ENCODE data around the gene ITSN1. TPM values are rescaled to one million over a fixed set of nuclear protein-coding genes. Genes with fewer than 3 reads are reported as not detected.

The ITSN1 gene
- total RNA-seq, 2 donors from 2014 or later, result 50.9 to 78.6 TPM

DNA sequence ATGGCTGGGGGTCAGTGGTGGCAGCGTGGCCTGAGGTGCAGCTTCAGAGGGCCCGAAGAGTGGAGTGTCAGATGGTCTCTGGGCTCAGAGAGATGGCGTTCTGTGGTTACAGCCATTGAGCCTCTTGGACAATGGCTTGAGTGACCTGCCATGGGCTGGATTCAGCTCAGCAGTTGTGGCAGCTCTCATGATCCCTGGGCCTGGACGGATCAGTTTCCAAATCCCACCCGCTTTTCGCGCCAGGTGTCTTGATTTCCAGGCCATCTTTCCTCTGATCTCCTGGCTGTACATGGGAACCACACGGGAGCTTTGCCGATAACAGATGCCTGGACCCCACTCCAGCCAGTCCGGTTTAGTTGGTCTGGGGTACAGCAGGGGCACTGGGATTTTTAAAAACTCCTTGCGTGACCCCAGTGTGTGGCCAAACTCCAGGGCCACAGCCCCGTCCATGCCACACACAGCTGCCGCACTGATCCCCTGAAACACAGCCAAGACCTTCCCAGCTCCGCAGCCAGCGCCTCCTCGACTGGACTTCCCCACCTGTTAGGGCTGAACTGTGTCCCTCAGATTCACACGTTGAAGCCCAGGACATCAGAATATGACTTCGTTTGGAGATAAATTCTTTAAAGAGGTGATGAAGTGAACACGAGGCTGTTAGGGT is 205.4 kb downstream of the ITSN1 start:
- no peak for TF ChIP-seq CTCF (IDR thresholded peaks at IDR 0.05)
- no peaks in the 10 kb centered on the region for H3K27me3 ChIP-seq (replicated peaks; ENCODE audit: insufficient read depth)
- ATAC-seq (ENCODE audit: insufficient number of reproducible peaks, low FRiP score, low read depth) (no peak), DNase-seq (ENCODE audit: low spot score) (no peak)
- peaks cover 0 to 9% of the 10 kb centered on the region in 2 donors for H3K4me1 ChIP-seq (ENCODE audit: control insufficient read depth in 1 of 2, low read depth in 2 of 2)
- H3K9me3 ChIP-seq, result no peaks in the 10 kb centered on the region
- no peak overlapping the region for H3K27ac ChIP-seq
- no peaks in the 10 kb centered on the region for H3K36me3 ChIP-seq
- no peak overlapping the region for H3K4me3 ChIP-seq

- ATAC-seq (ENCODE audit: insufficient number of reproducible peaks, low FRiP score, low read depth) (no peak), DNase-seq (ENCODE audit: low spot score) (no peak)
- peaks cover 0 to 9% of the 10 kb centered on the region in 2 donors for H3K4me1 ChIP-seq (ENCODE audit: control insufficient read depth in 1 of 2, low read depth in 2 of 2)
- no peaks in the 10 kb centered on the region for H3K36me3 ChIP-seq
- H3K27me3 ChIP-seq (replicated peaks; ENCODE audit: insufficient read depth), result no peaks in the 10 kb centered on the region
- H3K9me3 ChIP-seq, result no peaks in the 10 kb centered on the region
- no peak overlapping the region for H3K27ac ChIP-seq
- H3K4me3 ChIP-seq, result no peak overlapping the region
- no peak for TF ChIP-seq CTCF (IDR thresholded peaks at IDR 0.05)
Observed at GRCh38 chr21:33848249-33848953, 206.1 kb downstream of the ITSN1 start.

GRCh38 chr21:33849834-33850233 is 207.5 kb downstream of the ITSN1 start:
- Histone ChIP-seq H3K36me3 (no peaks in the 10 kb centered on the region), H3K9me3 (no peaks in the 10 kb centered on the region), H3K4me1 (ENCODE audit: control insufficient read depth in 1 of 2, low read depth in 2 of 2) (no peaks in the 10 kb centered on the region), H3K27ac (no peak overlapping the region), H3K4me3 (no peak overlapping the region), H3K27me3 (replicated peaks; ENCODE audit: insufficient read depth) (no peaks in the 10 kb centered on the region)
- no peak for ATAC-seq (ENCODE audit: insufficient number of reproducible peaks, low FRiP score, low read depth)
- no peak for DNase-seq (ENCODE audit: low spot score)
- TF ChIP-seq CTCF (IDR thresholded peaks at IDR 0.05), result no peak

GRCh38 chr21:33850401-33850800 is 208.1 kb downstream of the ITSN1 start:
- Histone ChIP-seq H3K4me1 (ENCODE audit: control insufficient read depth in 1 of 2, low read depth in 2 of 2) (no peaks in the 10 kb centered on the region), H3K27me3 (replicated peaks; ENCODE audit: insufficient read depth) (no peaks in the 10 kb centered on the region), H3K27ac (no peak overlapping the region), H3K9me3 (no peaks in the 10 kb centered on the region), H3K4me3 (no peak overlapping the region), H3K36me3 (no peaks in the 10 kb centered on the region)
- TF ChIP-seq CTCF (IDR thresholded peaks at IDR 0.05), result no peak
- ATAC-seq (ENCODE audit: insufficient number of reproducible peaks, low FRiP score, low read depth) (no peak), DNase-seq (ENCODE audit: low spot score) (no peak)

- no peak for TF ChIP-seq CTCF (IDR thresholded peaks at IDR 0.05)
- DNase-seq (ENCODE audit: low spot score) (no peak), ATAC-seq (ENCODE audit: insufficient number of reproducible peaks, low FRiP score, low read depth) (no peak)
- Histone ChIP-seq H3K27ac (no peak overlapping the region), H3K4me1 (ENCODE audit: control insufficient read depth in 1 of 2, low read depth in 2 of 2) (no peaks in the 10 kb centered on the region), H3K9me3 (no peaks in the 10 kb centered on the region), H3K4me3 (no peak overlapping the region), H3K27me3 (replicated peaks; ENCODE audit: insufficient read depth) (no peaks in the 10 kb centered on the region), H3K36me3 (no peaks in the 10 kb centered on the region)
Observed at GRCh38 chr21:33850985-33851384, 208.7 kb downstream of the ITSN1 start.
